Caco-2 (cell line): ENCODE results near the gene PARP6. TPM values are rescaled to one million over a fixed set of nuclear protein-coding genes. Genes with fewer than 3 reads are reported as not detected.

Experiments used
- BruUV-seq: library from RNA; stranded (reverse); fragments of 400-500 nt; replicated peaks from 2 replicates; lab custom pipeline; 2021; lab: Mats Ljungman, UMichigan
- CTCF ChIA-PET: fragments of 300-600 bp; sonication (Branson Sonifier 250); formaldehyde crosslinking; loops from one replicate; lab custom pipeline; 2022; ENCODE audit warnings: antibody characterized with exemption; lab: Charles Lee
- POLR2A ChIA-PET: fragments of 300-600 bp; sonication (Branson Sonifier 250); formaldehyde crosslinking; loops from one replicate; lab custom pipeline; 2022; ENCODE audit warnings: antibody characterized with exemption; lab: Charles Lee
- DNase-seq, 2 experiments: peaks; one replicate each; pipeline versions ENCODE4 v3.0.0 to v3.0.0-alpha.2; 2020 to 2022
- H3K27me3 ChIP-seq: replicated peaks from 2 replicates; pipeline ENCODE4 v1.6.0; 2011; ENCODE audit warnings: low read length; ENCODE audit not compliant: control insufficient read depth, insufficient read depth
- H3K36me3 ChIP-seq: 2 replicates; pipeline ENCODE4 v1.5.1; 2011; ENCODE audit warnings: low read length; ENCODE audit not compliant: control insufficient read depth, insufficient read depth
- H3K4me1 ChIP-seq: fragments of 250-450 bp; sonication (Bioruptor Pico); 2 replicates; pipeline ENCODE4 v1.5.1; 2020; ENCODE audit warnings: mild to moderate bottlenecking
- H3K4me3 ChIP-seq: 2 replicates; pipeline ENCODE4 v1.5.1; 2011; ENCODE audit warnings: low read depth, mild to moderate bottlenecking, control low read depth, low read length
- H3K9me3 ChIP-seq: fragments of 250-450 bp; sonication (Bioruptor Pico); 2 replicates; pipeline ENCODE4 v1.5.1; 2020; ENCODE audit warnings: mild to moderate bottlenecking, moderate library complexity
- H3K27ac Mint-ChIP-seq: one replicate; pipeline ENCODE4 v1.8.0; 2022; ENCODE audit warnings: mixed read lengths; ENCODE audit not compliant: unreplicated experiment
- H3K27me3 Mint-ChIP-seq: one replicate; pipeline ENCODE4 v1.8.0; 2022; ENCODE audit warnings: mixed read lengths; ENCODE audit not compliant: insufficient read depth, unreplicated experiment
- H3K36me3 Mint-ChIP-seq: one replicate; pipeline ENCODE4 v1.8.0; 2022; ENCODE audit warnings: mild to moderate bottlenecking, mixed read lengths; ENCODE audit not compliant: insufficient read depth, unreplicated experiment
- H3K4me1 Mint-ChIP-seq: one replicate; pipeline ENCODE4 v1.8.0; 2022; ENCODE audit warnings: low read depth, mixed read lengths; ENCODE audit not compliant: unreplicated experiment
- H3K4me3 Mint-ChIP-seq: one replicate; pipeline ENCODE4 v1.8.0; 2022; ENCODE audit warnings: mild to moderate bottlenecking, moderate library complexity, mixed read lengths; ENCODE audit not compliant: unreplicated experiment
- H3K9me3 Mint-ChIP-seq: one replicate; pipeline ENCODE4 v1.8.0; 2022; ENCODE audit warnings: mixed read lengths; ENCODE audit not compliant: unreplicated experiment
- CTCF ChIP-seq, 2 experiments: fragments of 200-600 bp in 1 of 2; IDR thresholded peaks; 1 replicate in 1 of 2; 2 replicates in 1 of 2; pipeline versions ENCODE4 v1.5.1 to v1.8.0; 2011 to 2022; ENCODE audit warnings: antibody characterized with exemption in 1 of 2, control low read depth in 1 of 2, inconsistent platforms in 1 of 2, low read depth in 1 of 2, low read length in 1 of 2, mild to moderate bottlenecking in 1 of 2, moderate library complexity in 1 of 2; ENCODE audit not compliant: insufficient read depth in 1 of 2, severe bottlenecking in 1 of 2, unreplicated experiment in 1 of 2
- intact Hi-C: fragments of 100-400 bp; cut with micrococcal nuclease; formaldehyde crosslinking; loops from one replicate; pipeline ENCODE4 v1.10.0; 2022; ENCODE audit not compliant: unreplicated experiment
- total RNA-seq: library from RNA; stranded (reverse); gene quantifications from 2 replicates; pipeline ENCODE4 v1.2.3, GENCODE V29; 2022

Gene PARP6
- total RNA-seq, 1 experiment from 2014 or later, result 62.2 TPM

DNA sequence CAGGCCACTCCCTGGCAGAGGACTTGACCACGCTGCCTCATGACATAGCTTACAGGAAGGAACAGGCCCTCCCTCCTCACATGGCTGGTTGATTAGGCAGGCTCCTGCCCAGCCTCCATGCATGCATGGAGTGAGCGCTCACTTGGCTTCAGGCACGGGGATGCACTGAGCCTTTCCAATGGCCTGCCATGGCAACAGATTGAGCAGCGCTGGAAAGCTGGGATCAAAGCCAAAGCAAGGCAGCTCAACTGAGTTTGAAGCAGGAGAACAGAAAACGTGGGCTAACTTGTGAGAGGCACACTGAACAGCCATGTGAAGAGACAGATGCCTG lies 68.9 kb downstream of the PARP6 start:
- Histone ChIP-seq H3K9me3 (no peaks in the 10 kb centered on the region), H3K4me1 (0 out of 2 replicates have a peak, but pooled peaks cover 6% of the 10 kb centered on the region), H3K36me3 (peaks cover 29% of the 10 kb centered on the region), H3K27me3 (no peaks in the 10 kb centered on the region), H3K4me3 (no peak overlapping the region)
- TF ChIP-seq CTCF (IDR thresholded peaks at IDR 0.05; ENCODE audit: insufficient read depth in 1 of 2, low read depth in 1 of 2, low read length in 1 of 2, severe bottlenecking in 1 of 2, unreplicated experiment in 1 of 2), result no peak
- Mint-ChIP-seq H3K4me1 (no peaks in the 10 kb centered on the region), H3K9me3 (no peaks in the 10 kb centered on the region), H3K27ac (no peak overlapping the region), H3K36me3 (peaks cover 97% of the 10 kb centered on the region), H3K27me3 (no peaks in the 10 kb centered on the region), H3K4me3 (no peak overlapping the region)
- BruUV-seq, result no TSS peak
- no peak for DNase-seq
- ChIA-PET CTCF (no interaction called here), POLR2A (no interaction called here)
- intact Hi-C loops, result no loop called here

- no peak for DNase-seq
- Mint-ChIP-seq H3K27me3 (peaks cover under 1% of the 10 kb centered on the region), H3K27ac (no peak overlapping the region), H3K36me3 (peaks cover 97% of the 10 kb centered on the region), H3K9me3 (no peaks in the 10 kb centered on the region), H3K4me3 (no peak overlapping the region), H3K4me1 (no peaks in the 10 kb centered on the region)
- H3K4me1 ChIP-seq, result 0 out of 2 replicates have a peak, but pooled peaks cover 6% of the 10 kb centered on the region
- intact Hi-C loops, result no loop called here
- no peak for TF ChIP-seq CTCF (IDR thresholded peaks at IDR 0.05; ENCODE audit: insufficient read depth in 1 of 2, low read depth in 1 of 2, low read length in 1 of 2, severe bottlenecking in 1 of 2, unreplicated experiment in 1 of 2)
- H3K4me3 ChIP-seq, result no peak overlapping the region
- no peaks in the 10 kb centered on the region for H3K27me3 ChIP-seq
- BruUV-seq, result no TSS peak
- ChIA-PET CTCF (no interaction called here), POLR2A (no interaction called here)
- H3K9me3 ChIP-seq, result no peaks in the 10 kb centered on the region
- H3K36me3 ChIP-seq, result peaks cover 25% of the 10 kb centered on the region
Observed at GRCh38 chr15:72202801-72203506, 69.4 kb downstream of the PARP6 start.

DNA sequence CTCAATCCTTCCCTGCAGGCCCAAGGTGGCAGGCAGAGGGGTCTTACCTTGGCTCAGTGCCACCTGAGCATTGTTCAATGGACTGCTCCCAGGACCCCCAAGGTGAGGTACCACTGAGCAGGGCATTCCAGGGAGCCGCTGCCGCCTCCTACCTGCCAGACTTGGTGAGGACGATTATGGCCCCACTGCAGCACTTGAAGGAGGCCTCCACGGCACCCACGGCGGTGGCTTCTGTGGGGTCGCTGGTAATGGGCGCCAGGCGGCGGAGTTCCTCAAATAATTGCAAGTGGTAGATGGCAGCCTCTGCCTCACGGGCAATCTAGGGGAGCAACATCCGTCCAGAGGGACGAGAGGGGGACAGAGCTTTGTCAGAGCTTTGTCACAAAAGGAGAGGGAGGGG lies 70.1 kb downstream of the PARP6 start:
- H3K4me3 Mint-ChIP-seq, result no peak overlapping the region
- POLR2A ChIA-PET, result no interaction called here
- CTCF ChIA-PET, result no interaction called here
- no peaks in the 10 kb centered on the region for H3K9me3 Mint-ChIP-seq
- no peak overlapping the region for H3K27ac Mint-ChIP-seq
- H3K4me1 ChIP-seq, result 0 out of 2 replicates have a peak, but pooled peaks cover 6% of the 10 kb centered on the region
- H3K9me3 ChIP-seq, result no peaks in the 10 kb centered on the region
- H3K4me3 ChIP-seq, result no peak overlapping the region
- no peaks in the 10 kb centered on the region for H3K27me3 ChIP-seq
- peaks cover 2% of the 10 kb centered on the region for H3K27me3 Mint-ChIP-seq
- BruUV-seq, result no TSS peak
- no peaks in the 10 kb centered on the region for H3K4me1 Mint-ChIP-seq
- no peak for DNase-seq
- H3K36me3 Mint-ChIP-seq, result peaks cover 96% of the 10 kb centered on the region
- no peak for TF ChIP-seq CTCF (IDR thresholded peaks at IDR 0.05; ENCODE audit: insufficient read depth in 1 of 2, low read depth in 1 of 2, low read length in 1 of 2, severe bottlenecking in 1 of 2, unreplicated experiment in 1 of 2)
- H3K36me3 ChIP-seq, result peaks cover 20% of the 10 kb centered on the region
- intact Hi-C loops, result no loop called here
